ENCODE measurements around the gene TBC1D14.
A peak's percentile ranks its signal among the peaks of the same experiment; 100 is the strongest.

Gene TBC1D14

DNA sequence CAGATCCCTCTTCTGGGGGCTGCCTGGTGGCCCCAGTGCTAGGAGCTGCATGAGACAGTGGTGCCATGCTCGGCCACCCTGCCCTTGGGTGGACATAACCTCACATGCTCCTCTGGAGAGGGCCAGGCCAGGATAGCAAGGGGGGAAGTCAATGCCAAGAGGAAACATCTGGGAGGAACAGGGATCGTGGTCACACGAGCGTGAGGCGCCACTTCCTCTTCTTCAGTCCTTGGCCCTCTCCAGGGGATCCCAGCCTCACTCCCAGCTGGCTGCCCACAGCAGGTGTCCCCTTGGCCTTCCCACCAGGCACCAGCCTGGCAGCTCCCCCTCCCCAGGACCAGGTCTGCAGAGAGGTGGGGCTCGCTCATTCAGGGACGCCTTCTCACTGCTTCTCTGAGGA, 28.6 kb downstream of the TBC1D14 start:
- no peaks in the 10 kb centered on the region; the same call in 1 of the 2 replicates for H3K36me3 ChIP-seq (ENCODE audit: control insufficient read depth, insufficient read depth, low read length)
- no peak overlapping the region for H3K4me3 ChIP-seq (replicated peaks; ENCODE audit: low read depth, low read length)
- peak; percentile 50 for DNase-seq (ENCODE audit: extremely low read depth, insufficient read length)
- TF ChIP-seq, protein P1, sequence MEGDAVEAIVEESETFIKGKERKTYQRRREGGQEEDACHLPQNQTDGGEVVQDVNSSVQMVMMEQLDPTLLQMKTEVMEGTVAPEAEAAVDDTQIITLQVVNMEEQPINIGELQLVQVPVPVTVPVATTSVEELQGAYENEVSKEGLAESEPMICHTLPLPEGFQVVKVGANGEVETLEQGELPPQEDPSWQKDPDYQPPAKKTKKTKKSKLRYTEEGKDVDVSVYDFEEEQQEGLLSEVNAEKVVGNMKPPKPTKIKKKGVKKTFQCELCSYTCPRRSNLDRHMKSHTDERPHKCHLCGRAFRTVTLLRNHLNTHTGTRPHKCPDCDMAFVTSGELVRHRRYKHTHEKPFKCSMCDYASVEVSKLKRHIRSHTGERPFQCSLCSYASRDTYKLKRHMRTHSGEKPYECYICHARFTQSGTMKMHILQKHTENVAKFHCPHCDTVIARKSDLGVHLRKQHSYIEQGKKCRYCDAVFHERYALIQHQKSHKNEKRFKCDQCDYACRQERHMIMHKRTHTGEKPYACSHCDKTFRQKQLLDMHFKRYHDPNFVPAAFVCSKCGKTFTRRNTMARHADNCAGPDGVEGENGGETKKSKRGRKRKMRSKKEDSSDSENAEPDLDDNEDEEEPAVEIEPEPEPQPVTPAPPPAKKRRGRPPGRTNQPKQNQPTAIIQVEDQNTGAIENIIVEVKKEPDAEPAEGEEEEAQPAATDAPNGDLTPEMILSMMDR (IDR thresholded peaks at IDR 0.05; ENCODE audit: insufficient read depth, low read length, poor library complexity, severe bottlenecking): no peak
- no peaks in the 10 kb centered on the region for H3K27me3 ChIP-seq (replicated peaks; ENCODE audit: control insufficient read depth, insufficient read depth, low read length)

DNA sequence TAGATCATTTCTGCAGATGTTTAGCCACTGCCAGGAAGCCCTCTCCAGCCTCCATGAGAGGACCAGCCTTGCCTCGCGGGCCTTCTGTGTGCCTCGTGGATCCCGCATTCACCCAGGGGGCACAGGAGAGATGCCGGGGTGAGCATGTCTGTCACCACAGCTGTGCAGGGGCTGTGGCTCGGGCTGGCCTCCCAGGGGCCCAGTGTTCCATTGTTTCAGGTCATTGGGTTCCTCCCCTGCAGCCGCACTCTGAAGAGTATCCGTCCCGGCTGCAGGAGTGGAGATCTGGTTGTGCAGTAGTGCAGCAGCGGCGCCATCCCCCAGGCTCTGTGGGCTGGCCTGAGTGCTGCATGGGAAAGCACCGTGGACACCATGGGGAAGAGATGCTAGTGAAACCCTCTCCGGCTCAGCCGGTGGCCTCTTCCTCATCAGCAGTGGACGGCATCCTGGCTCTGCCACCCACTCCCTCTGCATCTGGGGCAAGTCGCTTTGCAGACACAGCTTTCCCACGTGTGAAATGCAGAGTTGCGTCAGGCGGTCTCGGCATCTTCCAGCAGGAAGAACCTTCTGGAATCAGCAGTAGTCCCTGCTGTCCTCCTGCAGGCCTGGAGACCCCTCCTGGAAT, 29.1 kb downstream of the TBC1D14 start:
- H3K27me3 ChIP-seq (replicated peaks; ENCODE audit: control insufficient read depth, insufficient read depth, low read length): no peaks in the 10 kb centered on the region
- no peak overlapping the region for H3K4me3 ChIP-seq (replicated peaks; ENCODE audit: low read depth, low read length)
- TF ChIP-seq, protein P1 (IDR thresholded peaks at IDR 0.05; ENCODE audit: insufficient read depth, low read length, poor library complexity, severe bottlenecking): no peak
- H3K36me3 ChIP-seq (ENCODE audit: control insufficient read depth, insufficient read depth, low read length): no peaks in the 10 kb centered on the region; the same call in 1 of the 2 replicates
- no peak for DNase-seq (ENCODE audit: extremely low read depth, insufficient read length)

DNA sequence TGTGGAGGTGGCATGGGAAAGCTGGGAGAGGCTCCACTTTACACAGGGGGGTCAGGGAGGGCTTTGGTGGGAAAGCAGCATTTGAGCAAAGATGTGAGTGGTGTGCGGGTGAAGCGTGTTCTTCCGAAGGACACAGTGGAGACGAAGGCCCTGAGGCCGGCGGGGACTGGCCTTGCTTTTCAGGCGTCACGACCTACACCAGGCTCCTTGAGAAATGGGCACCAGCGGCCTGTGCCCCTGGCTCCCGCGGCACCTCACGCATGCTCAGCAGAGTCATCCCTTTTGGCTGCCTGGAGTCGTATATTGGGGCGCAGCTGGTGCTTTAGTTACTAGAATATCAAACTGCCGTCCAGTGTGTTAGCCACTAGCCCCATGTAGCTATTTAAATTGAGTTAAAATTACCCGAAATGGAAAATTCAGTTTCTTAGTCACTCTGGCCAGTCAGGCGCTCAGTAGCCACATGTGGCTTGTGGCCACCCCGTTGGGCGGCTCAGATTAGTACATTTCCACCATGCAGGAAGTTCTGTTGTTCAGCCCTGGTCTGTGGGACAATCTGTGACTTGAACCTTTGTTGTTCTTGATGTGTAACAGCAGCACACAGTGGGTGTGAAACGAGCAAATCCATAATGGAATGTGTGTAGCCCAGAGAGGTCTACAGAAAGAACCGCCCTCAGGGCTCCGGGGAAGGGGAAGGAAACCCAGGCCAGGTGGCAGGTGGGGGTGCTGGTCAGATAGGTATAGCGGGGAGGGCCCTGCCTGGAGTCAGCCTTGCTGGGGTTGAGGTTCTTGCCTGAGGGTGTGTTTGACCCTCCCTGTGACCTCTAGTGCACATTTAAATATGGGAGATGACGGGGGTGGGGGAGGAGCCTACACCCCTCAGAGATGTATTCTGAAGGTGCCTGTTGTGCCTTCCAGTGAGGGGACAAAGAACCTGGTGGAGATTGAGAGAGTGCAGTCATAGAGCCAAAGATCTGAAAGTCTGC, 30.4 kb downstream of the TBC1D14 start:
- TF ChIP-seq, protein P1 (IDR thresholded peaks at IDR 0.05; ENCODE audit: insufficient read depth, low read length, poor library complexity, severe bottlenecking): no peak
- Histone ChIP-seq H3K27me3 (replicated peaks; ENCODE audit: control insufficient read depth, insufficient read depth, low read length) (no peaks in the 10 kb centered on the region), H3K36me3 (ENCODE audit: control insufficient read depth, insufficient read depth, low read length) (no peaks in the 10 kb centered on the region), H3K4me3 (replicated peaks; ENCODE audit: low read depth, low read length) (no peak overlapping the region)
- peak; percentile 50 for DNase-seq (ENCODE audit: extremely low read depth, insufficient read length)

DNA sequence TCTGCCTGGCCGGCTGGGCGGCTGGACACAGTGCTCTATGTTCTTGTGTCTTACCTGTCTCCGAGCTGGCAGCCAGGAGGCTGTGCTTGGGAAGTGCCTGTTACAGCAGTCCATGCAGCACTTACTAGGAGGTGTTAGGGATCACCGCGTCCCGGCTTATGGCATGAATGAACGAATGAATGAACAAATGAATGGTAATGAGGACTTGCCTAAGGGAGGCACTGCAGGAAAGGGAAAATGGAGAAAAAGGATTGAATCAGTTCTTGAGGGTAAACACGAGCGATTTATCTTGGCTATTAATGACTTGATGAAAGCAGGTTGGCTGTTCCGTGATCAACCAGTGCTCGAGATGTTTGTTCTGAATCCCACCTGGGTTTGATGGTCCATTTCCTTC, 31.1 kb downstream of the TBC1D14 start:
- TF ChIP-seq, protein P1 (IDR thresholded peaks at IDR 0.05; ENCODE audit: insufficient read depth, low read length, poor library complexity, severe bottlenecking): no peak
- no peak overlapping the region for H3K4me3 ChIP-seq (replicated peaks; ENCODE audit: low read depth, low read length)
- no peaks in the 10 kb centered on the region for H3K36me3 ChIP-seq (ENCODE audit: control insufficient read depth, insufficient read depth, low read length)
- no peaks in the 10 kb centered on the region for H3K27me3 ChIP-seq (replicated peaks; ENCODE audit: control insufficient read depth, insufficient read depth, low read length)
- DNase-seq (ENCODE audit: extremely low read depth, insufficient read length): no peak

DNA sequence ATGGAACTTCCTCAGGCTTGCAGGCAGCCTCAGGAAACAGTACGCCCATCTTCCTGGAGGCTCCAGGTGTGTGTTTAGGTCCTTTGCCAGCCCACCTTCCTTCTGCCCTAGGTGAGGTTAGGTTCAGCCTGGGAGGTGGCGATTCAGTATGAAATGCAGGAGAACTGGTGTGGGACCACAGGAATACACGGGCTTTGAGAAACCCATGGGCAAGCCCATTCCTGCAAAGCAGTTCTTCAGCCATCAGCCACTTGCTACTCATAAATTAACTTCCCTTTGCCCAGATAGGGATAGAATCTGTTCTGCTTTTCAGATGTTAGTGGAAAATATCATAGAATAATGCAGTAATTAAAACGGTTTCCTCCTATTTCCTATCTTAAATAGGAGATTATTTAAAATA, 32.2 kb downstream of the TBC1D14 start:
- TF ChIP-seq, protein P1 (IDR thresholded peaks at IDR 0.05; ENCODE audit: insufficient read depth, low read length, poor library complexity, severe bottlenecking): no peak
- H3K36me3 ChIP-seq (ENCODE audit: control insufficient read depth, insufficient read depth, low read length): no peaks in the 10 kb centered on the region
- peak overlapping the region; percentile 6; the same call in 1 of the 2 replicates for H3K4me3 ChIP-seq (replicated peaks; ENCODE audit: low read depth, low read length)
- no peak for DNase-seq (ENCODE audit: extremely low read depth, insufficient read length)
- no peaks in the 10 kb centered on the region for H3K27me3 ChIP-seq (replicated peaks; ENCODE audit: control insufficient read depth, insufficient read depth, low read length)

All from GM06990 (cell line).